HCT116 (cell line): ENCODE measurements around the gene CPLX3. TPM values are rescaled to one million over a fixed set of nuclear protein-coding genes. Genes with fewer than 3 reads are reported as not detected.

Source experiments
- ATAC-seq: fragments of 200-7000 bp; cut with Tn5 transposase; 2 replicates; pipeline ENCODE4 v1.9.1; 2020; ENCODE audit warnings: mild to moderate bottlenecking, moderate library complexity
- BruUV-seq: library from RNA; stranded (reverse); fragments of 400-500 nt; replicated peaks from 2 replicates; lab custom pipeline; 2021; lab: Mats Ljungman, UMichigan
- CTCF ChIA-PET: fragments of 300-600 bp; sonication (Branson Sonifier 250); formaldehyde crosslinking; loops from one replicate; lab custom pipeline; 2021; ENCODE audit warnings: antibody characterized with exemption; lab: Charles Lee
- POLR2A ChIA-PET: fragments of 300-600, 350-600 bp; sonication (Branson Sonifier 250); formaldehyde crosslinking; loops from one replicate; lab custom pipeline; 2021; ENCODE audit warnings: antibody characterized with exemption; lab: Charles Lee
- RAD21 ChIA-PET, 2 experiments: fragments of 300-600 bp; sonication (Branson Sonifier 250); formaldehyde crosslinking; loops; one replicate each; lab custom pipeline; 2023; ENCODE audit warnings: low total read pairs in 2 of 2; ENCODE audit not compliant: uncharacterized antibody in 2 of 2, unreplicated experiment in 2 of 2, low non-redundant PET in 1 of 2; lab: Charles Lee
- DNase-seq: peaks from one replicate; pipeline ENCODE4 v3.0.0-alpha.2; 2010; ENCODE audit warnings: low read depth, low spot score
- H2AFZ ChIP-seq: fragments of 200-600 bp; shearing (Covaris generic), sonication (generic); 2 replicates; pipeline ENCODE4 v1.6.1; 2017; ENCODE audit warnings: low read depth, mixed run types, mixed read lengths, antibody characterized with exemption, low read length; ENCODE audit not compliant: poor library complexity, severe bottlenecking
- H3K27ac ChIP-seq: 2 replicates; pipeline ENCODE4 v1.5.1; 2012; ENCODE audit warnings: low read depth, low read length
- H3K27me3 ChIP-seq: fragments of 200-600 bp; sonication (generic); 2 replicates; pipeline ENCODE4 v1.6.1; 2016; ENCODE audit warnings: mixed run types, low read length, mixed read lengths; ENCODE audit not compliant: insufficient read depth
- H3K36me3 ChIP-seq, 2 experiments: fragments of 200-500 bp in 1 of 2; fragments of 200-600 bp in 1 of 2; sonication (Bioruptor generic) in 1 of 2; sonication (generic) in 1 of 2; 2 replicates each; pipeline versions ENCODE4 v1.5.1 to v1.6.1; 2014 to 2016; ENCODE audit warnings: low read length in 2 of 2, inconsistent platforms in 1 of 2, mixed read lengths in 1 of 2, mixed run types in 1 of 2; ENCODE audit not compliant: insufficient read depth in 2 of 2, control insufficient read depth in 1 of 2
- H3K4me1 ChIP-seq, 2 experiments: fragments of 200-600 bp in 1 of 2; sonication (generic) in 1 of 2; 2 replicates each; pipeline versions ENCODE4 v1.5.1 to v1.6.1; 2012 to 2017; ENCODE audit warnings: low read length in 2 of 2, inconsistent platforms in 1 of 2, mild to moderate bottlenecking in 1 of 2, mixed read lengths in 1 of 2, mixed run types in 1 of 2, moderate library complexity in 1 of 2; ENCODE audit not compliant: insufficient read depth in 2 of 2, control insufficient read depth in 1 of 2
- H3K4me2 ChIP-seq: fragments of 200-600 bp; sonication (generic); 2 replicates; pipeline ENCODE4 v1.6.1; 2017; ENCODE audit warnings: mixed run types, low read length, mixed read lengths
- H3K4me3 ChIP-seq, 2 experiments: fragments of 200-600 bp in 1 of 2; sonication (generic) in 1 of 2; replicated peaks in 1 of 2; 2 replicates each; pipeline ENCODE4 v1.5.1; 2011 to 2016; ENCODE audit warnings: low read length in 2 of 2, control low read depth in 1 of 2, low read depth in 1 of 2, mild to moderate bottlenecking in 1 of 2, mixed read lengths in 1 of 2, mixed run types in 1 of 2
- H3K79me2 ChIP-seq: fragments of 200-600 bp; sonication (generic); 2 replicates; pipeline ENCODE4 v1.6.1; 2017; ENCODE audit warnings: mild to moderate bottlenecking, mixed run types, low read length, moderate library complexity, mixed read lengths; ENCODE audit not compliant: insufficient read depth
- H3K9ac ChIP-seq: fragments of 200-600 bp; sonication (generic); 2 replicates; pipeline ENCODE4 v1.6.1; 2016; ENCODE audit warnings: low read length, mixed read lengths
- H3K9me2 ChIP-seq: fragments of 200-600 bp; sonication (generic), shearing (Covaris generic); 2 replicates; pipeline ENCODE4 v1.6.1; 2017; ENCODE audit warnings: mixed run types, mild to moderate bottlenecking, moderate library complexity; ENCODE audit not compliant: insufficient read depth
- H3K9me3 ChIP-seq, 2 experiments: fragments of 200-500 bp in 1 of 2; fragments of 200-600 bp in 1 of 2; sonication (Bioruptor generic) in 1 of 2; sonication (generic) in 1 of 2; 2 replicates each; pipeline ENCODE4 v1.6.1; 2014 to 2017; ENCODE audit warnings: low read length in 2 of 2, mixed read lengths in 2 of 2, inconsistent platforms in 1 of 2, low read depth in 1 of 2, mild to moderate bottlenecking in 1 of 2, mixed run types in 1 of 2, moderate library complexity in 1 of 2; ENCODE audit not compliant: control insufficient read depth in 1 of 2, insufficient read depth in 1 of 2
- H4K20me1 ChIP-seq: fragments of 200-600 bp; sonication (generic), shearing (Covaris generic); 2 replicates; pipeline ENCODE4 v1.6.1; 2017; ENCODE audit warnings: mixed run types, mild to moderate bottlenecking, moderate library complexity; ENCODE audit not compliant: insufficient read depth
- CBX3 ChIP-seq: IDR thresholded peaks from 2 replicates; pipeline ENCODE4 v1.6.1; 2012; ENCODE audit warnings: low read depth
- CEBPB ChIP-seq: IDR thresholded peaks from 2 replicates; pipeline ENCODE4 v1.6.1; 2012; ENCODE audit warnings: low read depth
- FOSL1 ChIP-seq: IDR thresholded peaks from 2 replicates; pipeline ENCODE4 v1.6.1; 2012; ENCODE audit warnings: low read depth
- JUND ChIP-seq: IDR thresholded peaks from 2 replicates; pipeline ENCODE4 v1.6.1; 2012
- SP1 ChIP-seq: IDR thresholded peaks from 2 replicates; pipeline ENCODE4 v1.6.1; 2012; ENCODE audit warnings: low read depth
- SRF ChIP-seq: IDR thresholded peaks from 2 replicates; pipeline ENCODE4 v1.6.1; 2012; ENCODE audit warnings: low read depth
- ZFX ChIP-seq: fragments of 450-650 bp; IDR thresholded peaks from 2 replicates; pipeline ENCODE4 v1.6.1; 2017
- ZNF274 ChIP-seq: fragments of 200-500 bp; sonication (Bioruptor generic); IDR thresholded peaks from 2 replicates; pipeline ENCODE4 v1.6.1; 2014; ENCODE audit warnings: mild to moderate bottlenecking, low read depth, low read length, inconsistent platforms
- intact Hi-C: fragments of 100-400 bp; cut with micrococcal nuclease; formaldehyde crosslinking; loops from 2 replicates; pipeline ENCODE4 v1.10.0; 2022
- total RNA-seq: library from RNA; stranded (reverse); gene quantifications from one replicate; pipeline ENCODE4 v1.2.1, GENCODE V29; 2021; ENCODE audit not compliant: unreplicated experiment
- TF ChIP-seq, protein P1 (sequence below), 3 experiments: fragments of 200-600 bp in 1 of 3; sonication (generic) in 1 of 3; IDR thresholded peaks in 2 of 3; conservative IDR thresholded peaks in 1 of 3; 2 replicates each; pipeline ENCODE4 v1.5.1; 2012 to 2017; ENCODE audit warnings: low read depth in 2 of 3, low read length in 2 of 3, antibody characterized with exemption in 1 of 3, borderline replicate concordance in 1 of 3, control low read depth in 1 of 3, mild to moderate bottlenecking in 1 of 3, mixed read lengths in 1 of 3, mixed run types in 1 of 3, moderate library complexity in 1 of 3; ENCODE audit not compliant: insufficient read depth in 1 of 3

CPLX3 gene
- total RNA-seq, 1 experiment from 2014 or later = not detected

DNA sequence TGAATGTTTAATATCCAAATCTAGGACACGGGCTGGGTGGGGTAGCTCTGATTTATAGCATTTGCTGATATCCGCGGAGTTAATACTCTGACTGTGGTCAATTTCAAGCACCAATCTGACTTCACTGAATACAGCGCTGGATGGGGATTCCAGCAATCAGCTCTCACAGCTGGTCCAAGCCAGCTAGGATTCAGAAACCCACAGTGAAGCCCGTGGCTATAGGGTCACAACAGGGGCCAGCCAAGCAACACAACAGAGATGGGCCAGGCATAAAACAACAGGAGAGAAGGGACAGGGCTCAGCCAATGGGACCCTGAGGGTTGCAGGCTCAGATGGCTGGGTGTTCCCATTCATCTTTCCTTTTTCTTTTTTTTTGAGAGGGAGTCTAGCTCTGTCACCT lies 19.1 kb upstream of the CPLX3 start:
- ChIA-PET CTCF (interaction anchor here (1.2 to 1.3 kb wide), 2 partner anchors 8 to 38 kb away, joined by 3 read pairs; no protein-coding TSS in a partner anchor), RAD21 (no interaction called here), POLR2A (no interaction called here)
- H2AFZ ChIP-seq = no peak overlapping the region
- peaks cover 7 to 20% of the 10 kb centered on the region in 2 experiments; a peak in 3 of 4 replicates for H3K4me1 ChIP-seq
- no peaks in the 10 kb centered on the region for H3K9me3 ChIP-seq
- H3K4me2 ChIP-seq = no peak overlapping the region
- intact Hi-C loops = no loop called here
- H4K20me1 ChIP-seq = no peaks in the 10 kb centered on the region
- no peak for ATAC-seq
- no peaks in the 10 kb centered on the region for H3K9me2 ChIP-seq
- no peak for TF ChIP-seq ZNF274
- TF ChIP-seq JUND = no peak
- TF ChIP-seq, protein P1, sequence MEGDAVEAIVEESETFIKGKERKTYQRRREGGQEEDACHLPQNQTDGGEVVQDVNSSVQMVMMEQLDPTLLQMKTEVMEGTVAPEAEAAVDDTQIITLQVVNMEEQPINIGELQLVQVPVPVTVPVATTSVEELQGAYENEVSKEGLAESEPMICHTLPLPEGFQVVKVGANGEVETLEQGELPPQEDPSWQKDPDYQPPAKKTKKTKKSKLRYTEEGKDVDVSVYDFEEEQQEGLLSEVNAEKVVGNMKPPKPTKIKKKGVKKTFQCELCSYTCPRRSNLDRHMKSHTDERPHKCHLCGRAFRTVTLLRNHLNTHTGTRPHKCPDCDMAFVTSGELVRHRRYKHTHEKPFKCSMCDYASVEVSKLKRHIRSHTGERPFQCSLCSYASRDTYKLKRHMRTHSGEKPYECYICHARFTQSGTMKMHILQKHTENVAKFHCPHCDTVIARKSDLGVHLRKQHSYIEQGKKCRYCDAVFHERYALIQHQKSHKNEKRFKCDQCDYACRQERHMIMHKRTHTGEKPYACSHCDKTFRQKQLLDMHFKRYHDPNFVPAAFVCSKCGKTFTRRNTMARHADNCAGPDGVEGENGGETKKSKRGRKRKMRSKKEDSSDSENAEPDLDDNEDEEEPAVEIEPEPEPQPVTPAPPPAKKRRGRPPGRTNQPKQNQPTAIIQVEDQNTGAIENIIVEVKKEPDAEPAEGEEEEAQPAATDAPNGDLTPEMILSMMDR (IDR thresholded peaks at IDR 0.05 in 2 of 3, conservative IDR thresholded peaks at IDR 0.05 in 1 of 3; ENCODE audit: borderline replicate concordance in 1 of 3, insufficient read depth in 1 of 3, low read depth in 2 of 3, low read length in 2 of 3) = no peak
- TF ChIP-seq CBX3 = no peak
- TF ChIP-seq FOSL1 = no peak
- no peak for TF ChIP-seq CEBPB
- TF ChIP-seq SP1 = no peak
- no peak for TF ChIP-seq ZFX
- TF ChIP-seq SRF = no peak
- H3K9ac ChIP-seq = no peak overlapping the region
- no peak overlapping the region for H3K27ac ChIP-seq
- no peak overlapping the region for H3K4me3 ChIP-seq
- H3K36me3 ChIP-seq = peaks cover 7 to 9% of the 10 kb centered on the region in 2 experiments; a peak in 3 of 4 replicates
- BruUV-seq = no TSS peak
- no peaks in the 10 kb centered on the region for H3K79me2 ChIP-seq
- no peak for DNase-seq
- H3K27me3 ChIP-seq = no peaks in the 10 kb centered on the region
